ENCODE measurements around the gene VAV3. TPM values are rescaled to one million over a fixed set of nuclear protein-coding genes. Genes with fewer than 3 reads are reported as not detected.

VAV3 gene
- total and polyA plus RNA-seq, 2 of the 8 experiments (the other 6 are each of a cell fraction or from before 2014, with no cell fraction given): 2.9 to 7.9 TPM

DNA sequence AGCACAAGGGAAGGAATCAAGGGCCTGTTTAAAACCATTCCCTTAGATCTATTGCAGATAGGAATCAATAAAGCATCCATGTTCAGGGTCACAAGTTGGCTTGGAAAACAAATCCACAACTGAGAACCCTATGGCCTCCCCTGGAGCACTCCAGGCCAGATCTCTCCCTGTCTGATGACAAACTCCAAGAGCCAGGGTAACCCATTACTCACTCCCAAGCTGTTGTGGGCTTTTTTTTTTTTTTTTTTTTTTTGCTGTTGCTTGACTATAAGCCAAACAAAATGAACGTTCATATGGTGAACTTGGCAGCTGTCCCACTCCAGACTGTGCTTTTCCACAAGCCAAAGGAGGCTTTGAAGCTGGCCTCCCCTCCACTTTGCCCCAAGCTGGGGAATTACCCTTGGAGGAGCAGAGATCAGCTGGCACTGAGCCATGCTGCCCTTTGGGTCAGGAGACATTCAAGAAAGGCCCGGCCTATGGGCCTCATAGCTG lies 35.7 kb upstream of the VAV3 start:
- TF ChIP-seq HDAC2 (IDR thresholded peaks at IDR 0.05; ENCODE audit: borderline replicate concordance in 1 of 2, low read depth in 2 of 2, low read length in 2 of 2) (no peak), RXRA (IDR thresholded peaks at IDR 0.05; ENCODE audit: insufficient read depth, low read depth, low read length) (no peak), SIN3A (conservative IDR thresholded peaks at IDR 0.05 in 1 of 2, IDR thresholded peaks at IDR 0.05 in 1 of 2; ENCODE audit: low read depth in 1 of 2, low read length in 2 of 2) (no peak), TEAD4 (IDR thresholded peaks at IDR 0.05; ENCODE audit: low read depth, low read length) (no peak), BACH1 (IDR thresholded peaks at IDR 0.05; ENCODE audit: low read length) (no peak), SAP30 (IDR thresholded peaks at IDR 0.05; ENCODE audit: insufficient read depth, insufficient replicate concordance, low read length) (no peak), SP4 (IDR thresholded peaks at IDR 0.05; ENCODE audit: low read length) (no peak), MAFK (IDR thresholded peaks at IDR 0.05; ENCODE audit: low read depth, low read length) (no peak), TCF12 (IDR thresholded peaks at IDR 0.05; ENCODE audit: low read depth, low read length) (no peak), FOSL1 (IDR thresholded peaks at IDR 0.05; ENCODE audit: insufficient read depth, low read depth, low read length) (no peak), CREB1 (IDR thresholded peaks at IDR 0.05) (no peak), TBP (IDR thresholded peaks at IDR 0.05; ENCODE audit: low read depth, low read length) (no peak), SRF (IDR thresholded peaks at IDR 0.05; ENCODE audit: low read depth, low read length) (no peak)
- TF ChIP-seq, protein P1, sequence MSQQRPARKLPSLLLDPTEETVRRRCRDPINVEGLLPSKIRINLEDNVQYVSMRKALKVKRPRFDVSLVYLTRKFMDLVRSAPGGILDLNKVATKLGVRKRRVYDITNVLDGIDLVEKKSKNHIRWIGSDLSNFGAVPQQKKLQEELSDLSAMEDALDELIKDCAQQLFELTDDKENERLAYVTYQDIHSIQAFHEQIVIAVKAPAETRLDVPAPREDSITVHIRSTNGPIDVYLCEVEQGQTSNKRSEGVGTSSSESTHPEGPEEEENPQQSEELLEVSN (IDR thresholded peaks at IDR 0.05): no peak
- Histone ChIP-seq H2BK12ac (ENCODE audit: low read depth, low read length) (no peak overlapping the region), H3K27me3 (replicated peaks in 1 of 4; ENCODE audit: control insufficient read depth in 3 of 4, extremely low read depth in 1 of 4, insufficient read depth in 3 of 4, low read length in 3 of 4) (no peaks in the 10 kb centered on the region), H4K20me1 (replicated peaks in 1 of 2; ENCODE audit: control insufficient read depth in 1 of 2, insufficient read depth in 2 of 2, low read length in 2 of 2) (no peaks in the 10 kb centered on the region), H3K56ac (replicated peaks; ENCODE audit: insufficient read length, low read depth, low read length) (no peak overlapping the region), H2BK15ac (ENCODE audit: low read length) (no peak overlapping the region), H4K8ac (ENCODE audit: extremely low read depth, insufficient read depth, low read length) (no peak overlapping the region), H3K36me3 (ENCODE audit: control insufficient read depth in 2 of 4, insufficient read depth in 4 of 4, low read length in 3 of 4) (no peaks in the 10 kb centered on the region), H2AK5ac (ENCODE audit: low read depth, low read length) (no peak overlapping the region), H3K23ac (ENCODE audit: insufficient read length) (no peak overlapping the region), H2BK5ac (ENCODE audit: low read depth, low read length) (no peak overlapping the region), H3K4me2 (ENCODE audit: insufficient read depth in 1 of 2, low read depth in 2 of 2, low read length in 2 of 2) (no peak overlapping the region), H3K27ac (ENCODE audit: low read depth, low read length) (no peak overlapping the region), H3K9me3 (ENCODE audit: insufficient read depth in 2 of 2, low read depth in 1 of 2, low read length in 1 of 2) (no peaks in the 10 kb centered on the region), H3K4ac (replicated peaks; ENCODE audit: insufficient read length, low read depth, low read length) (no peak overlapping the region), H3K4me1 (replicated peaks in 1 of 4; ENCODE audit: control insufficient read depth in 3 of 4, insufficient read depth in 4 of 4, low read length in 3 of 4) (peaks cover 0 to 6% (median 2%) of the 10 kb centered on the region in 4 experiments; a peak in 3 of 7 replicates), H3K14ac (ENCODE audit: insufficient read length) (peak overlapping the region; percentile 26), H3K9ac (replicated peaks in 1 of 4; ENCODE audit: extremely low read depth in 1 of 4, low read depth in 3 of 4, low read length in 3 of 4) (no peak overlapping the region), H3K79me2 (ENCODE audit: control insufficient read depth in 1 of 2, insufficient read depth in 2 of 2, low read length in 2 of 2) (no peaks in the 10 kb centered on the region), H2AFZ (ENCODE audit: low read length) (0 out of 2 replicates have a peak overlapping the region, but pooled peaks have one; percentile 22), H3K4me3 (ENCODE audit: extremely low read depth in 1 of 4, insufficient read depth in 2 of 4, low read depth in 3 of 4, low read length in 4 of 4) (no peak overlapping the region), H2BK20ac (ENCODE audit: low read length) (no peak overlapping the region), H3K79me1 (ENCODE audit: low read depth, low read length) (no peaks in the 10 kb centered on the region), H3K18ac (ENCODE audit: extremely low read depth, low read length) (no peak overlapping the region), H2BK120ac (replicated peaks; ENCODE audit: low read depth, low read length) (no peak overlapping the region), H3K23me2 (ENCODE audit: low read depth, low read length) (no peaks in the 10 kb centered on the region), H4K91ac (replicated peaks; ENCODE audit: insufficient read length, low read length) (no peak overlapping the region), H4K5ac (ENCODE audit: insufficient read length, low read depth, low read length) (no peak overlapping the region)
- ChIA-PET CTCF (ENCODE audit: partially characterized antibody) (no interaction called here), POLR2A (ENCODE audit: partially characterized antibody) (no interaction called here)
- 89% methylated on average over 2 of the region's 2 CpGs; no CpG with 5 or more reads in 1 of the 2 experiments for whole genome bisulfite sequencing, 2 experiments (ENCODE audit: extremely low coverage in 1 of 2, insufficient coverage in 1 of 2, insufficient read length in 1 of 2, insufficient replicate concordance in 2 of 2, low coverage in 1 of 2, low lambda C conversion rate in 2 of 2, missing lambda C conversion rate in 1 of 2)
- FAIRE-seq: no peak
- no peak for DNase-seq (ENCODE audit: low read depth in 1 of 2, low spot score in 2 of 2)
